ENCODE measurements around the gene TSFM.

TSFM gene

GRCh38 chr12:57836442-57837375 is 54.1 kb downstream of the TSFM start:
- no peak for DNase-seq

GRCh38 chr12:57837864-57838562 is 55.4 kb downstream of the TSFM start:
- peak; percentile 17 to 43 for DNase-seq

GRCh38 chr12:57838594-57839302 is 56.2 kb downstream of the TSFM start:
- peak; percentile 40 to 42 for DNase-seq

GRCh38 chr12:57839996-57840395 is 57.4 kb downstream of the TSFM start:
- no peak for DNase-seq

- DNase-seq: no peak
Measured at GRCh38 chr12:57840726-57841125, 58.1 kb downstream of the TSFM start.

- no peak for DNase-seq
Measured at GRCh38 chr12:57841445-57841844, 58.9 kb downstream of the TSFM start.

- no peak for DNase-seq
Measured at GRCh38 chr12:57842342-57843294, 60.0 kb downstream of the TSFM start.

GRCh38 chr12:57844709-57845477 is 62.3 kb downstream of the TSFM start:
- DNase-seq: peak; percentile 65 to 79

GRCh38 chr12:57845478-57846284 is 63.1 kb downstream of the TSFM start:
- peak; percentile 45 to 66 for DNase-seq

- no peak for DNase-seq
Measured at GRCh38 chr12:57846285-57846576, 63.6 kb downstream of the TSFM start.

GRCh38 chr12:57846577-57847319 is 64.2 kb downstream of the TSFM start, which contains the start of gene CTDSP2:
Gene CTDSP2 (minus strand): TSS chr12:57846729. CDS start chr12:57846435, 294 bp downstream.
- DNase-seq: peak; percentile 98
